ENCODE data around the gene FUT3. TPM values are rescaled to one million over a fixed set of nuclear protein-coding genes. Genes with fewer than 3 reads are reported as not detected.

The FUT3 gene
- total RNA-seq, 1 experiment from 2014 or later: 0.51 TPM

GRCh38 chr19:5837761-5838352, 13.4 kb downstream of the FUT3 start:
- Mint-ChIP-seq H3K4me3 (ENCODE audit: unreplicated experiment) (no peak overlapping the region), H3K27ac (ENCODE audit: low read depth, unreplicated experiment) (no peak overlapping the region), H3K9me3 (ENCODE audit: unreplicated experiment) (no peaks in the 10 kb centered on the region), H3K4me1 (ENCODE audit: insufficient read depth, unreplicated experiment) (no peaks in the 10 kb centered on the region), H3K27me3 (ENCODE audit: insufficient read depth, unreplicated experiment) (no peaks in the 10 kb centered on the region), H3K36me3 (ENCODE audit: insufficient read depth, unreplicated experiment) (no peaks in the 10 kb centered on the region)
- no TSS peak for BruUV-seq (replicated peaks)
- ChIA-PET CTCF (interaction anchor here (0.6 to 1.1 kb wide), 2 partner anchors 18 to 34 kb away, joined by 3 read pairs; no protein-coding TSS in a partner anchor), POLR2A (no interaction called here)
- DNase-seq (ENCODE audit: unreplicated experiment): no peak
- no peak for TF ChIP-seq CTCF (IDR thresholded peaks at IDR 0.05; ENCODE audit: unreplicated experiment)
- intact Hi-C loops (cut with micrococcal nuclease): no loop called here

- no peaks in the 10 kb centered on the region for H3K4me1 Mint-ChIP-seq (ENCODE audit: insufficient read depth, unreplicated experiment)
- no peaks in the 10 kb centered on the region for H3K9me3 Mint-ChIP-seq (ENCODE audit: unreplicated experiment)
- ChIA-PET CTCF (no interaction called here), POLR2A (no interaction called here)
- BruUV-seq (replicated peaks): no TSS peak
- no peaks in the 10 kb centered on the region for H3K36me3 Mint-ChIP-seq (ENCODE audit: insufficient read depth, unreplicated experiment)
- no peak overlapping the region for H3K27ac Mint-ChIP-seq (ENCODE audit: low read depth, unreplicated experiment)
- no peak for TF ChIP-seq CTCF (IDR thresholded peaks at IDR 0.05; ENCODE audit: unreplicated experiment)
- H3K4me3 Mint-ChIP-seq (ENCODE audit: unreplicated experiment): no peak overlapping the region
- no peak for DNase-seq (ENCODE audit: unreplicated experiment)
- intact Hi-C loops (cut with micrococcal nuclease): no loop called here
- H3K27me3 Mint-ChIP-seq (ENCODE audit: insufficient read depth, unreplicated experiment): no peaks in the 10 kb centered on the region
These were observed 18.6 kb downstream of the FUT3 start for GRCh38 chr19:5832527-5833216.

- POLR2A ChIA-PET: no interaction called here
- H3K4me1 Mint-ChIP-seq (ENCODE audit: insufficient read depth, unreplicated experiment): peaks cover 4% of the 10 kb centered on the region
These were observed 19.2 kb downstream of the FUT3 start for GRCh38 chr19:5832061-5832460.

GRCh38 chr19:5831159-5831558, 20.1 kb downstream of the FUT3 start:
- H3K4me1 Mint-ChIP-seq (ENCODE audit: insufficient read depth, unreplicated experiment): peaks cover 6% of the 10 kb centered on the region
- H3K36me3 Mint-ChIP-seq (ENCODE audit: insufficient read depth, unreplicated experiment): no peaks in the 10 kb centered on the region
- H3K4me3 Mint-ChIP-seq (ENCODE audit: unreplicated experiment): no peak overlapping the region
- no peak for DNase-seq (ENCODE audit: unreplicated experiment)
- intact Hi-C loops (cut with micrococcal nuclease): no loop called here
- BruUV-seq (replicated peaks): no TSS peak
- no peaks in the 10 kb centered on the region for H3K9me3 Mint-ChIP-seq (ENCODE audit: unreplicated experiment)
- ChIA-PET CTCF (interaction anchor here (0.7 kb wide), 1 partner anchor 73 kb away, joined by 4 read pairs; no protein-coding TSS in a partner anchor), POLR2A (no interaction called here)
- H3K27ac Mint-ChIP-seq (ENCODE audit: low read depth, unreplicated experiment): no peak overlapping the region
- no peaks in the 10 kb centered on the region for H3K27me3 Mint-ChIP-seq (ENCODE audit: insufficient read depth, unreplicated experiment)
- no peak for TF ChIP-seq CTCF (IDR thresholded peaks at IDR 0.05; ENCODE audit: unreplicated experiment)

More at GRCh38 chr19:5832061-5832460, 19.2 kb downstream of the FUT3 start:
- Mint-ChIP-seq H3K27me3 (ENCODE audit: insufficient read depth, unreplicated experiment) (no peaks in the 10 kb centered on the region), H3K9me3 (ENCODE audit: unreplicated experiment) (no peaks in the 10 kb centered on the region), H3K36me3 (ENCODE audit: insufficient read depth, unreplicated experiment) (no peaks in the 10 kb centered on the region), H3K4me3 (ENCODE audit: unreplicated experiment) (no peak overlapping the region), H3K27ac (ENCODE audit: low read depth, unreplicated experiment) (no peak overlapping the region)
- DNase-seq (ENCODE audit: unreplicated experiment): no peak
- no TSS peak for BruUV-seq (replicated peaks)
- CTCF ChIA-PET: no interaction called here
- intact Hi-C loops (cut with micrococcal nuclease): no loop called here
- no peak for TF ChIP-seq CTCF (IDR thresholded peaks at IDR 0.05; ENCODE audit: unreplicated experiment)

All from MCF 10A (cell line).